Suppressor macrophage (primary cell): Measurements from ENCODE around the gene CHD5.

ENCODE experiments used
- DNase-seq, 4 experiments: peaks; one replicate each; pipeline ENCODE4 v3.0.0-alpha.2; 2020 to 2022

Gene CHD5

GRCh38 chr1:6110326-6110725, 69.8 kb downstream of the CHD5 start:
- no peak for DNase-seq

DNA sequence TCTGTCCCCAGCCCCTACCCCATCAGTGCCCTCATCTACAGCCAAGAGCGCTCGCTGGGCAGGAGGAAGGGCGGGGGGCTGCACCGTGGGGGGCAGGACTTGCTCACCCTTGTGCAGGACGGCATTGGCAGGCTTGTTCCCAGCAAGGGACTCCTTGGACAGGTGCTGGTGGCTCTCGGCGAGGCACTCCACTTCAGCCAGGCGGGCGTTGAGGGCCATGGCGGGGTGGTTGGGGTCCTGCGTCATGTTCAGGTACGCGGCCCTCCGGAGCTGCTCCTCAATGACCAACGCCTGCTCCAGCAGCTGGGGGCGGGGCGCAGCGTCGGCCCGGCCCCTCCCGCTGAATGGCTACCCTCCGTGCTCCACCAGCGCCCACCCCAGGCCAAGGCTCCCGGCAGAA, 70.4 kb downstream of the CHD5 start:
- no peak for DNase-seq

DNA sequence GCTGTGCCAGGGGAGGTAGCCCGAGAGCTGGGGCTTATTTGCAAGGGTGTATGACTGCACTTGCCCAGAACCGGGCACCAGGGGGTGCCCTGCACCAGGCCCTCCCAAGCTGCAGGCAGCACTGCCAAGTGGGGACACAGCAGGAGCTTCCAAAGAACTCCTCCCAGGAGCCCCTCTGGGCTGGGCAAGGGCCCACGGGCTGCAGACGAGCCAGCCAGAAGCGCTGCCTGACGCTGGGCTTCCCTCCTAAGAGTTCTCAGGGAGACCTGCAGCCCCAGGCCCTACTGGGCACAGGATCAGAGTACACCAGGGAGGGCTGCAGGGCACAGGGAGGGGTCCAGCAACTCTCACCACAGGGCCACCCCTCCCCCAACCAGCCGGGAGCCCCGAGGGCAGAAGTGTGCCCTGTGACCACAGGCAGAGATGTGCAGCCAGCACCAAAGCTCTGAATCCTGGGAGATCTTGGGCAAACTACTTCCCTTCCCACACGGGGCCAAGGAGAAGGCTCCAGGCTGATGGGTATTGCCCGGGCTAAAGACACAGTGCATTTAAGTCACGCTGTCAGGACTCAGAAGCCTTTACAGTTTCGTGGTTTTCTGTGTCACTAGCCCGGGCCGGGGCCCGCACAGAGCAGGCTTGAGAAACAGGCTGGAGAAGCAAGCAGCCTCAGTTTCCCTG, 71.0 kb downstream of the CHD5 start:
- DNase-seq = peak; percentile 71 to 87 (median 76)

DNA sequence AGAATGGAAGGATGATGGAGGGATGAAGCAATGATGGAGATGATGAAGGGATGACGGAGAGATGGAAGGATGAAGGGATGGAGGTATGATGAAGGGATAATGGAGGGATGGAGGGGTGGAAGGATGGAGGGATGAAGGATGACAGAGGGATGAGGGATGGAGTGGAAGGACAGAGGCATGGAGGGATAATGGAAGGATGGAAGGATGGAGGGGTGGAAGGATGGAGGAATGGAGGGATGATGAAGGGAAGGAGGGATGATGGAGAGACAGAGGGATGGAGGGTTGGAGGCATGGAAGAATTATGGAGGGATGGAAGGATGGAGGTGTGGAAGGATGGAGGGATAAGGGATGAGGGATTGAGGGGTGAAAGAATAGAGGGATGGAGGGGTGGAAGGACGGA, 71.6 kb downstream of the CHD5 start:
- DNase-seq = no peak

DNA sequence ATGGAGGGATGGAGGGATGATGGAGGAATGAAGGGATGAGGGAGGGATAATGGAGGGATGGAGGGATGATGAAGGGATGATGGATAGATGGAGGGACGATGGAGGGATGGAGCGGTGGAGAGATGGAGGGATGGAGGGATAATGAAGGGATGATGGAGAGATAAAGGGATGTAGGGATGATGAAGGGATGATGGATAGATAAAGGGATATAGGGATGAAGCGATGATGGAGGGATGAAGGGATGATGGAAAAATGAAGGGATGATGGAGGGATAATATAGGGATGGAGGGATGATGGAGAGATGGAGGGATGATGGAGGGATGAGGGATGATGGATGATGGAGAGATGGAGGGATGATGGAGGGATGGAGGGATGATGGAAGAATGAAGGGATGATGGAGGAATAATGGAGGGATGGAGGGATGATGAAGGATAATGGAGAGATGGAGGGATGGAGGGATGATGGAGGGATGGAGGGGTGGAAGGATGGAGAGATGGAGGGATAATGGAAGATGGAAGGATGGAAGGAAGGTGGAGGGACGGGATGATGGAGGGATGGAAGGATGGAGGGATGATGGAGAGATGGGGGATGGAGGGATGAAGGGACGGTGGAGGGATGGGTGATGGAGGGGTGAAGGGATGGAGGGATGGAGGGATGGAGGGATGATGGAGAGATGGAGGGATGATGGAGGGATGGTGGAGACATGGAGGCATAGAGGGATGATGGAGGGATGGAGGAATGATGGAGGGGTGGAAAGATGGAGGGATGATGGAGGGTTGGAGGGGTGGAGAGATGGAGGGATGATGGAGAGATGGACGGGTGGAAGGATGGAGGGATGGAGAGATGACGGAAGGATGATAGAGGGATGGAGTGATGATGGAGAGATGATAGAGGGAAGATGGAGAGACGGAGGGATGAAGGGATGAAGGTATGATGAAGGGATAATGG, 72.4 kb downstream of the CHD5 start:
- no peak for DNase-seq

- DNase-seq = no peak
Measured at GRCh38 chr1:6106977-6107376, 73.1 kb downstream of the CHD5 start.

DNA sequence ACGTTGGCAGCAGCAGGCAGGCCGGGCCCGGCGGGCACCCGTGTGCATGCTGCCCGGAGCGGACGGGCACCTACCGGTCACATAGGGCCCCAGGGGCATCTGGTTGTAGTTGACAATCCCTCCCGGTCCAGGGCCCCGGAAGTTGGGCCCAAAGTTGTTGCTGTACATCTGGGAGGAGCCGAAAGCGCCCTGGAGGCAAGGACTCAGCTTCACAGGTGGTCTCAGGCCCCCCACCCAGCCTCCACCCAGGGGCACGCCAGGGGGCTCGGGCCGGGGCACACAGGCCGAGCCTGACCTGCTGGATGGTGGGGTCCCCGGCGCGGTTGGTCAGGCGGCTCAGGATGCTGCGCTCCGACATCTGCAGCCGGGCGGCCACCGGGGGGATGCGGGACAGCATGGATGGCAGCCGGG, 73.8 kb downstream of the CHD5 start:
- no peak for DNase-seq

DNA sequence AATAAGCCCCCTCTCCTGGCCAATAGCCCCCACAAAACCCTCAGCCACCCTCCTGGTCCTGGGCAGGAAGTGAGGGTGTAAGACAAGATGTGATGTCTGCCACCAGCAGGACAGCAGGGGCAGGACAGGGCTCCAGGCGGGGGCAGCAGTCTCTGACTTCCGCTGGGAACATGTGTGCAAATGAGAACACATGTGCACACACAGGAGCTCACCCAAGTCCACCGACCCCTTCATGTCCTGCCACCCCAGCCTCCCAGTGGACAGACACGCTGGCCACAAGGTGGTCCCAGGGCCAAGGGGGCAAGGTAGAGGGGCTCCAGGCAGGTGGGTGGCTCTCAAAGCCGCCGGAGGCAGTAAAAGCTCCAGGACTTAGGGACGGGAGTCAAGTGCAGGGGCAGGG, 74.4 kb downstream of the CHD5 start:
- no peak for DNase-seq

DNA sequence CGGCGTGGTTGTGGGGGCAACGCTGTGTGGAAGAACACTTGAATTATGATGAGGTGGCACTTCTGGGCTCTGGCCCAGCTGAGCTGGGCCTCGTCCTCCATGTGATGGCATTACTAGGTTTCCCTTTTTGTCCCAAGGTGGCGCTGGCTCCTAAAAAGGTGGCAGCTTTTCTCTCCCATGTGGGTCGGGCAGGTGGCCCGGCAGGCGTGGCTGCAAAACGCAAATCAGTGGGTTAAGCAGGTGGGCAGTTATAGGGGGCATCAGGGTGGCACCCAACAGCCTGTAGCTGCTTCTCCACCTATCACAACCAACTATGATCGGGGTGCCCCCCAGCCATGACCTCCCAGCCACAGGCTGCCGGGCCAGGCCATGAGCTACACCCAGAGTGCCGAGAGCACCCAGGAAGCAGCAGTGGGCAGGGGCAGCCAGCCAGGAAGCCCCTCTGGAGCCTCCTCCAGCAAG, 74.9 kb downstream of the CHD5 start:
- no peak for DNase-seq

- DNase-seq = no peak
Measured at GRCh38 chr1:6104631-6105030, 75.5 kb downstream of the CHD5 start.

DNA sequence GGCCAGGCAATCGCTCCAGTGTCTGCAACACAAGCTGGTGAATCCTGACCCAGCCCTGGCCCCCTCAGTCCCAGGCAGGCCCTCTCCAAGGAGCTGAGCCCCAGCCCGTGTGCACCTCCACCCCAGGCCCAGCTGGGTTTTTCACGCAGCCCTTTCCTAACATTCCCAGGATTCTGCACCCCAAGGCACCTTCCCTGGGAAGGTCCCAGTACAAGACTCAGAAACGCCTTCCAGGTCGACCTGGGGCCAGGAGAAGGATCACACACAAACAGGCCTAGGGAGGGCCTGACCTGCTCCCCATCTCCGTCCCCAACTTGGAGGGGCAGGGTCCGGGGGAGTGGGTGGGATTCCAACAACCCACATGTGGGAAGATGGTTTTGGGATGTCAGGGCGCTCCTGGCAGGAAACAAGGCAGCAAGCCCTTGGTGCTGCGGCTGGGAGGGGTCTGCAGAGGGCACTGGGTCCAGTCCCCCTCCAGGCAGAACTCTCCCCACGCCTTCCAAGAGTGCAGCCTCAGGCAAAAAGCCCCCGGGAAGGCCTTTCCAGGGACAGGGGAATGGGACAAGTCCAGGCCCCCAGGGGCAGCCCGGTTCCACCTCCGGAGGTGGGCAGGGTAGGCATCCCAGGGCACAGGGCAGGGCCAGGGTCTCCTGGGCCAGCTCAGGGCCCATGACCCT, 76.1 kb downstream of the CHD5 start:
- DNase-seq = no peak

GRCh38 chr1:6103111-6103853, 76.8 kb downstream of the CHD5 start:
- no peak for DNase-seq

- DNase-seq = no peak
Measured at GRCh38 chr1:6102532-6102845, 77.6 kb downstream of the CHD5 start.

DNA sequence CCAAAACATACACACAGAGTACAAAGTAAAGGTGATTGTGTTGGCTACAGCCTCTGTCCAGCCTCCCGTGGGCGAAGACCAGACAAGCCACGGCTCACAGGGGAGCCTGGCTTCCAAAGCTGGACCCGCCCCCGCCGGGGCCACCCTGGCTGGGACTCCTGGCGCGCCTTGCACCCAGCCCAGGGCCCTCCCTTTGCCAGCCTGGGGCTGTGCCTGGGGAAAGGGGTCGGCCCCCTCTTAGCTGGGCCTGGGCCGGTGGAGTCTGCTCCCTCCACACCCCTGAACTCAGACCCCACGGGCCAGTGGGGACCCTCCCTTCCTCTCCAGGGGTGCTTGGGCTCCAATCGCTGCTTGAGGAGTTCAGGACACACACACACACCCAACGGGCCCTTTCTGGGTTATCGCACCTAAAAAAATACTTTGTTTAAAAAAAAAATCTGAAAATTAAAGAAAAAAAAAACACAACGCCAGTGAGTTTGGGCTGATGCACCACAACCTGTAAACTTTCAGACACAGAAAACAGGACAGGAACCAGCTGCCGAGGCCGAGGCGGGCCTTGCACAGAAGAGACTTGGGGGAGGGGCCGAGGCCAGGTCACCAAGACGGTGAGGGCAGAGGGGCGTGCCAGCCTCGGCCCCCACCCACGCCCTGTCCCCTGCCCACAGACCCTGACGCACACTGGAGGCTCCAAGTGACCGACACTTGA, 78.1 kb downstream of the CHD5 start:
- DNase-seq = peak in 3 of 4 experiments; percentile 26 to 40 (median 30)

- DNase-seq = peak in 2 of 4 experiments; percentile 25 to 26
Measured at GRCh38 chr1:6100861-6101783, 79.0 kb downstream of the CHD5 start.

DNA sequence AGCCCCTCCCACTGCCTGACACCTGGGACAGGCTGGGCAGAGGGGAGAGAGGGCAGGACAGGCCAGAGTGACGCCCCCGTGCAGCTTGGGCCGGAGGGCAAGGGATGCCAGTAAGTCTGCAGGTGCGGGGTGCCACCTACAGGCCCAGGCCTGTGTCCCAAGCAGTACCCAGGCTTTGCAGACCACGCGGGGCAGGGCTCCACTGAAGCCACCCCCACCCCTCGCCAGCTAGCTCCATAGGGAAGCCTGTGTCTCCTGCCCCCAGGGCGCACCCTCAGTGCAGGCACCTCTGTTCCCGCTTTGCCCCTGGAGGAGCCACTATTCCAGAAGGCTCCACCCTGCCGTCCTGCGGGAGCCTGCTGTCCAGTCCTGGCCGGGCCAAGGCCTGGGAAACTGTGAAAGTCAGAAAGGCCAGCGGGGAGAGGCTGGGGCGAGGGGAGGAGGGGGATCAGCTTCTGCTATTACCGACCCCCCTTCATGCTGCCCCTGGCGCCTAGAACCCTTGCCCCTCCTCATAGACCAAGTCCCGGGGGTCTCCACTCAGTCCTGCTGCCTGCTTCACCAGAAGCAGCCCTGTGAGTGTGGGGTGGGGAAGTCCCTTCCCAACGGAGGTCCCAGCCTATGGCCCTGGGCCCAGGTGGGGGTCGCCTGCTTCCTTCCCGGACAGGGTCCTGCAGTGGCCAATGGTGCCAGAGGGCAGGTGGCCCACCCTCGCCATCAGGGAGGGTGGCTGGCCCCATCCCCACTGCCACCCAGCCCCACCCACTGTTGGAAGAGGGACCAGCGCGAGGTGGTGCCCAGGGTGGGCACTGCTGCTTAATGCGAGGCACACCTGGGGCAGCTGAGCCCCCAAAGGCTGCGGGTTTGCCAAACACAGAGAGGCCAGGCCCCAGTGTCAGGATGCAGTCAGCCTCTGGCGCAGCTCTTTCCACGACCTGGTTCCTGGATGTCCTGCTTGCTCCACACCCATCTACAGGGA, 80.0 kb downstream of the CHD5 start:
- DNase-seq = peak in 1 of 4 experiments; percentile 39

GRCh38 chr1:6099297-6099696, 80.8 kb downstream of the CHD5 start:
- DNase-seq = no peak

GRCh38 chr1:6098303-6099215, 81.6 kb downstream of the CHD5 start:
- no peak for DNase-seq
